Breast epithelium (tissue), 3 donors: ENCODE data around the gene CACNA1H.

Experiments used
- CTCF ChIP-seq, 3 donors: fragments of 450-650 bp; IDR thresholded peaks; one replicate each; pipeline ENCODE4 v1.5.1; 2016 to 2017; ENCODE audit warnings: antibody characterized with exemption in 3 of 3, mild to moderate bottlenecking in 3 of 3, moderate library complexity in 3 of 3
- POLR2A ChIP-seq: fragments of 450-650 bp; IDR thresholded peaks from one replicate; pipeline ENCODE4 v1.6.1; 2016; ENCODE audit warnings: antibody characterized with exemption, mild to moderate bottlenecking, moderate library complexity

- no peak for TF ChIP-seq POLR2A
- TF ChIP-seq CTCF (IDR thresholded peaks at IDR 0.05) = no peak
Observed at GRCh38 chr16:1153480-1154160, 714 bp downstream of the CACNA1H start.
